K562 (cell line): ENCODE results near the gene AMPD1. TPM values are rescaled to one million over a fixed set of nuclear protein-coding genes. Genes with fewer than 3 reads are reported as not detected.

ENCODE experiments used
- AFF1 ChIP-seq, 2 experiments: fragments of 450-650 bp; IDR thresholded peaks; 2 replicates each; pipeline ENCODE4 v1.6.1; 2018; ENCODE audit warnings: mild to moderate bottlenecking in 2 of 2, low read depth in 1 of 2; ENCODE audit not compliant: partially characterized antibody in 2 of 2
- CEBPB ChIP-seq: fragments of 450-650 bp; IDR thresholded peaks from 2 replicates; pipeline ENCODE4 v1.6.1; 2016; ENCODE audit warnings: missing genetic modification characterization, missing compliant biosample characterization
- E2F1 ChIP-seq: sonication (generic); formaldehyde crosslinking; IDR thresholded peaks from 2 replicates; pipeline ENCODE4 v1.8.1; 2023; ENCODE audit warnings: mild to moderate bottlenecking, missing genetic modification reagents, moderate library complexity
- IRF2 ChIP-seq: sonication (generic); formaldehyde crosslinking; IDR thresholded peaks from 2 replicates; pipeline ENCODE4 v1.8.1; 2022; ENCODE audit warnings: mild to moderate bottlenecking, missing genetic modification reagents
- MCM5 ChIP-seq: fragments of 450-650 bp; IDR thresholded peaks from 2 replicates; pipeline ENCODE4 v1.6.1; 2016; ENCODE audit warnings: low read depth
- MNT ChIP-seq, 2 experiments: fragments of 450-650 bp; conservative IDR thresholded peaks; 2 replicates each; pipeline ENCODE4 v1.6.1; 2017; ENCODE audit warnings: mild to moderate bottlenecking in 2 of 2, moderate library complexity in 2 of 2
- RCOR1 ChIP-seq, 2 experiments: IDR thresholded peaks; 2 replicates each; pipeline ENCODE4 v1.6.1; 2012; ENCODE audit warnings: low read depth in 2 of 2, low read length in 2 of 2, borderline replicate concordance in 1 of 2, improper control_type of control experiment in 1 of 2
- THRB ChIP-seq: fragments of 450-650 bp; formaldehyde crosslinking; conservative IDR thresholded peaks from 2 replicates; pipeline ENCODE4 v1.4.0; 2022; ENCODE audit warnings: mild to moderate bottlenecking, missing genetic modification characterization
- ZNF561 ChIP-seq: fragments of 450-650 bp; formaldehyde crosslinking; conservative IDR thresholded peaks from 2 replicates; pipeline ENCODE4 v1.4.0; 2020; ENCODE audit warnings: mild to moderate bottlenecking, moderate library complexity
- polyA plus RNA-seq, 8 experiments: library from polyadenylated mRNA; depleted of rRNA in 4 of 8; stranded (reverse) in 5 of 8; unstranded in 3 of 8; fragments of >200 nt; fragmentation: Nextera tagmentation in 2 of 8; fragmentation: Illumina TruSeq in 1 of 8; extraction: Ambion mirVana in 2 of 8; extraction: Trizol in 1 of 8; gene quantifications; 2 replicates each; pipeline versions ENCODE4 v1.2.1 to v1.2.3, GENCODE V29; 2011 to 2014; ENCODE audit warnings: inconsistent platforms in 1 of 8, missing spikeins in 1 of 8
- total RNA-seq, 7 experiments: library from RNA; depleted of rRNA in 6 of 7; stranded (reverse); fragments of >200 nt in 6 of 7; fragmentation: Illumina TruSeq in 2 of 7; extraction: Trizol in 2 of 7; gene quantifications; 2 replicates each; pipeline versions ENCODE4 v1.2.1 to v1.2.3, GENCODE V29; 2011 to 2021; ENCODE audit warnings: low replicate concordance in 1 of 7

Gene AMPD1
- total and polyA plus RNA-seq, 9 of the 15 experiments (the other 6 are each of a cell fraction or from before 2014, with no cell fraction given): 0.04 to 0.17 TPM; not detected in 7

GRCh38 chr1:114666954-114667353 is 28.4 kb downstream of the AMPD1 start (continued):
- TF ChIP-seq AFF1 (IDR thresholded peaks at IDR 0.05; ENCODE audit: low read depth in 1 of 2, partially characterized antibody in 2 of 2) (no peak), IRF2 (CRISPR knock-in tag) (no peak), MNT (conservative IDR thresholded peaks at IDR 0.05) (no peak), THRB (CRISPR knock-in tag) (no peak), MCM5 (no peak), CEBPB (tag) (no peak), RCOR1 (IDR thresholded peaks at IDR 0.05; ENCODE audit: borderline replicate concordance in 1 of 2, low read depth in 2 of 2, low read length in 2 of 2) (no peak), E2F1 (no peak), ZNF561 (CRISPR knock-in tag) (no peak)
